ENCODE results near the gene NXPH3. TPM values are rescaled to one million over a fixed set of nuclear protein-coding genes. Genes with fewer than 3 reads are reported as not detected.
A peak's percentile ranks its signal among the peaks of the same experiment; 100 is the strongest.
"Not testable (repeated sequence)": the region's sequence is repeated elsewhere in the genome, so short reads cannot be mapped to it uniquely, and the experiment has no call there.

Gene NXPH3
- total and polyA plus RNA-seq, 5 experiments from 2014 or later, result not detected

GRCh38 chr17:49557312-49558024 lies 18.2 kb upstream of the NXPH3 start:
- H3K36me3 Mint-ChIP-seq, result no peaks in the 10 kb centered on the region
- H3K9me3 Mint-ChIP-seq, result no peaks in the 10 kb centered on the region
- H3K27me3 Mint-ChIP-seq, result peaks cover 2 to 10% (median 4%) of the 10 kb centered on the region in 5 donors
- DNase-seq, result peak in 4 of 10 donors; percentile 14 to 60 (median 36)
- peaks cover 0 to 21% (median 5%) of the 10 kb centered on the region in 4 donors for H3K4me1 Mint-ChIP-seq
- ATAC-seq, result no peak
- POLR2A ChIA-PET, result interaction anchor here (0.7 kb wide), 1 partner anchor 143 kb away, joined by 3 read pairs; the partner anchor contains the start of gene PHB1
- no peak overlapping the region for H3K4me3 Mint-ChIP-seq
- peak overlapping the region in 1 of 10 donors; percentile 9 for H3K27ac Mint-ChIP-seq

DNA sequence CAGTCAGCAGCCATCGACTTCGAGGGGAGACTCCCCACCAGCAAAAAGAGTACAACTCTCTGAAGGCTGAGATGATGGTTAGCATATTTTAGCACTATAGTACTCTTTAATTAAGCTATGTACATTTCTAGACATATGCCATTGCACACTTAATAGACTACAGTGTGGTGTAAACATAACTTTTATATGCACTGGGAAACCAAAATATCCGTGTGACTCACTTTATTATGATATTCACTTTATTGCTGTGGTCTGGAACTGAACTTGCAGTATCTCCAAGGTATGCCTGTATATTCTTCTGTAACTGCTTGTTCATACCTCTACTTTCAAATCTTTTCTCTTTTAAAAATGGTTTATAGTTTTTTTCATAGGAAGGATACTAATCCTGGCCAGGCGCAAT lies 11.0 kb upstream of the NXPH3 start:
- H3K27ac Mint-ChIP-seq, result no peak overlapping the region
- ATAC-seq, result no peak

DNA sequence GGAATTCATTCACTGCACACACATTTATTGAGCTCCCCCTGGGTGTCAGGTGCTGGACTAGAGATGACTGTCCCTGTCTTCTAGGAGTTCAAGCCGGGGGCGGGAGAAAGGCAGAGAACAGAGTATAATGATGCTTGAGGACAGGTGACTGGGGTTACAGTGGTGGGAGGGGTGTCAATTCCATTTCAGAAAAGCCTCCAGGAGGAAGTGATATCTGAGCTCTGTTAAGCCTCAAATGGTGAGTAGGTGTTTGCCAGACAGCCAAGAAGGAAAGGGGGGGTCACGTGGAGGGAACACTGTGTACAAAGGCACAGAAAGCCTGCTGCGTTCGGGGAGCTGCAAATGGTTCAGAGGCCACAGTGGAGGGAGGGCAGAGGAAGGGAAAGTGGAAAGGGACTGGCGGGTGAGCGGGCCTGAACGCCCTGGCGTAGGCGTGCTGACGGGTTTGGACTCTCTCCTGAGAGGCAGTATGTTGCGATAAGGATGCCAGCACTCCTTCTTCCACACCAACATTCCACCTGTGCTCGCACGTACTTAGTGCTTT lies 9.7 kb upstream of the NXPH3 start:
- H3K4me3 Mint-ChIP-seq, result no peak overlapping the region
- POLR2A ChIA-PET, result interaction anchor here (0.6 kb wide), 1 partner anchor 111 kb away, joined by 5 read pairs; no protein-coding TSS in a partner anchor
- H3K4me1 Mint-ChIP-seq, result peaks cover 7 to 21% (median 16%) of the 10 kb centered on the region in 4 donors
- no peaks in the 10 kb centered on the region for H3K36me3 Mint-ChIP-seq
- no peaks in the 10 kb centered on the region for H3K9me3 Mint-ChIP-seq
- no peak overlapping the region for H3K27ac Mint-ChIP-seq
- ATAC-seq (no peak), DNase-seq (peak in 1 of 10 donors; percentile 14)
- H3K27me3 Mint-ChIP-seq, result peaks cover 2 to 15% (median 6%) of the 10 kb centered on the region in 5 donors

More for the DNA sequence above, 11.0 kb upstream of the NXPH3 start:
- H3K4me3 Mint-ChIP-seq, result no peak overlapping the region
- no peak for DNase-seq
- no peaks in the 10 kb centered on the region for H3K36me3 Mint-ChIP-seq
- peaks cover 0 to 14% (median 0%) of the 10 kb centered on the region in 5 donors for H3K27me3 Mint-ChIP-seq
- no peaks in the 10 kb centered on the region for H3K9me3 Mint-ChIP-seq
- H3K4me1 Mint-ChIP-seq, result peaks cover 5 to 19% (median 15%) of the 10 kb centered on the region in 4 donors
- POLR2A ChIA-PET, result interaction anchor here (0.6 to 0.7 kb wide), 2 partner anchors 200 to 263 kb away, joined by 3 read pairs; partner anchors contain the start of gene FAM117A

DNA sequence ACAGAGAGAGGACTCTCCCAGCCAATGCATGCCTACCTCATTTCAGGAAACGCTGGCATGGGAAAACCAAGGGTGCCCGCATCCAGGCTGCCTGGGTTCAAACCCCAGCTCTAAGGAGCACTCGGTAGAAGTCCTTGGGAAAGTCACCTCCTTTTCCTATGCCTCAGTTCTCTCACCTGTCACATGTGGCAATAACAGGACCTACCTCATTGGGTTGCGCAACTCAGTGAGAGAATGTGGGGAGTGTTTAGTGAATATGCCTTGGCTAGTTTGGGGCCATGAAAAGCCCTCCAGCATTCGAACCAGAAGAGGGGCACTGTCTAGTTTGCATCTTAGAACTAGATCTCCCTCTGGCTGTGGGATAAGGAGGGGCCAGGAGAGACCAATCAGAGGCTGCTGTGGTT lies 9.0 kb upstream of the NXPH3 start:
- peak overlapping the region in 2 of 10 donors; percentile 18 to 22 for H3K4me3 Mint-ChIP-seq
- POLR2A ChIA-PET, result interaction anchor here (0.6 kb wide), 1 partner anchor 111 kb away, joined by 5 read pairs; no protein-coding TSS in a partner anchor
- H3K4me1 Mint-ChIP-seq, result peaks cover 7 to 21% (median 16%) of the 10 kb centered on the region in 4 donors
- DNase-seq (peak in 1 of 10 donors; percentile 13), ATAC-seq (no peak)
- peaks cover 2 to 18% (median 12%) of the 10 kb centered on the region in 5 donors for H3K27me3 Mint-ChIP-seq
- peak overlapping the region in 1 of 10 donors; percentile 34 for H3K27ac Mint-ChIP-seq
- no peaks in the 10 kb centered on the region for H3K9me3 Mint-ChIP-seq
- no peaks in the 10 kb centered on the region for H3K36me3 Mint-ChIP-seq

DNA sequence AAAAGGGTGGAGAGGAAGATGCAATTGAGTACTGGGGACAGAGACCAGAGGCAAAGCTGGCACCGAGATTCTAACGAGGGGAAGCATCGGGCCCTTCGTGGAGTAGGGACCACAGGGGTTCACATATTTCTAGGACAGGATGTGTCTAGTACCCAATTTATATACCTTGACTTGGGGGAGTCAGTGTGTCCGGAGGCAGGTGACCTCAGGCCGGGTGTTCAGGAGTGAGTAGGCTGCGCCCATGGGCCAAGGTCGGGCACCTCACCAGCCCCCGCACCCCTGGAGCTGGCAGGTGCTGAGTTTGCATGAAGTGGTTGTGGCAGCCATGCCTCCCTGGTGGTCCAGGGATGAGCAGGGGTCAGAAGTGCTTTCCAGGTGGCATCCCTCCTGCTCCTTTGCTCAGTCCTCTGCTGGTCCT lies 8.6 kb upstream of the NXPH3 start:
- Mint-ChIP-seq H3K9me3 (no peaks in the 10 kb centered on the region), H3K27ac (peak overlapping the region in 1 of 10 donors; percentile 34), H3K27me3 (peaks cover 2 to 21% (median 15%) of the 10 kb centered on the region in 5 donors), H3K4me3 (peak overlapping the region in 2 of 10 donors; percentile 18 to 22), H3K36me3 (no peaks in the 10 kb centered on the region), H3K4me1 (peaks cover 7 to 21% (median 16%) of the 10 kb centered on the region in 4 donors)
- POLR2A ChIA-PET, result interaction anchor here (0.6 to 1.1 kb wide), 2 partner anchors 129 to 223 kb away, joined by 3 to 8 read pairs; no protein-coding TSS in a partner anchor
- DNase-seq, result peak in 1 of 10 donors; percentile 60
- ATAC-seq, result no peak

DNA sequence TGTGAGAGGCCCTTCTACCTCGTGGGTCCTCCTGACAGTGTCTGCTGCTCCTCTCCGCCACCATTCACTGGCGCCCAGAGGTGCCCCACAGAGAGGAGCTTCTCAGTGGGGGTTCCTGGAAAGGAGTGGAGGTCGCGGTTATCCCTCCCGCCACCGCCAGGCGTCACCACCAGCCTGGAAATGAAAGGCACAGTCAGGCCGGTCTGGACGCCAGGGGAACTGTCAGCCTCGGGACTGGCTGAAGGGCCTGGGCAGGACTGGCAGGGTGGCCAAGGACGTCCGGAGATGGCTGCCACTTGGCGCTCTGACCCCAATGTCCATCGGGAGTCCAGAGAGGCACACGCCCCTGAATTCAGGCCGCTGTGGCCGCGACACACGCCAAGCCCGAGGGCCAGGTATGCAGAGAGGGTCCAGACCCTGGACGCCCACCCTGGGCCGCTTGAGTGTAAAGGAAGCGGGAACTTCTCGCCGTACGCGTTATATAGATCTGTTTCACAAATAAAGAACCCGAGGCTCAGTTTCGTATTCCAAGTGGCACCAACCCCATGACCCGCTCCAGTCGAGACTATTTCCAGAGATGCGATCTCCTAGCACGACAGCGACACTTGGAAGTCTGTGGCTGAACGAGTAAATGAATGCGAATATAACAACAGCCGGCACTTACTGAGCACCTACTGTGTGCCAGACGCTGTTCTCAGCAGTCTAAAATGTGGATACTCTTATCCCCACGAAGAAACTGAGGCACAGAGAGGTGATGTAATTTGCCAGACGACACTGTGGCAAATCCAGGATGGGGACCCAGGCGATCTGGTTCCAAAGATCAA lies 7.6 kb upstream of the NXPH3 start:
- DNase-seq, result peak; percentile 63 to 89 (median 78)
- H3K4me3 Mint-ChIP-seq, result peak overlapping the region; percentile 47 to 81 (median 73)
- H3K36me3 Mint-ChIP-seq, result no peaks in the 10 kb centered on the region
- no peaks in the 10 kb centered on the region for H3K9me3 Mint-ChIP-seq
- peaks cover 2 to 24% (median 15%) of the 10 kb centered on the region in 5 donors for H3K27me3 Mint-ChIP-seq
- peak overlapping the region in 2 of 10 donors; percentile 46 to 73 for H3K27ac Mint-ChIP-seq
- peaks cover 7 to 21% (median 16%) of the 10 kb centered on the region in 4 donors for H3K4me1 Mint-ChIP-seq
- ATAC-seq, result peak; percentile 40 to 48
- POLR2A ChIA-PET, result interaction anchor here (0.6 to 1.1 kb wide), 4 partner anchors 128 to 457 kb away, joined by 3 to 8 read pairs (median 3); no protein-coding TSS in a partner anchor

- H3K27me3 Mint-ChIP-seq, result peaks cover 7 to 30% (median 21%) of the 10 kb centered on the region in 5 donors
- H3K36me3 Mint-ChIP-seq, H3K9me3 Mint-ChIP-seq, H3K27ac Mint-ChIP-seq, ATAC-seq, POLR2A ChIA-PET, DNase-seq: not testable (repeated sequence)
- H3K4me1 Mint-ChIP-seq, result peaks cover 7 to 21% (median 16%) of the 10 kb centered on the region in 4 donors
- peak overlapping the region in 5 of 10 donors; percentile 55 to 81 (median 74) for H3K4me3 Mint-ChIP-seq
Measured at GRCh38 chr17:49568695-49569047, 7.0 kb upstream of the NXPH3 start.

- POLR2A ChIA-PET, result interaction anchor here (0.7 to 2.3 kb wide), 7 partner anchors 120 to 193 kb away, joined by 3 to 17 read pairs (median 4); partner anchors contain the start of genes FAM117A, PHB1 and SLC35B1
- Mint-ChIP-seq H3K36me3 (no peaks in the 10 kb centered on the region), H3K9me3 (no peaks in the 10 kb centered on the region), H3K4me1 (peaks cover 7 to 20% (median 19%) of the 10 kb centered on the region in 4 donors), H3K4me3 (peak overlapping the region in 9 of 10 donors; percentile 7 to 92 (median 68)), H3K27me3 (peaks cover 10 to 40% (median 33%) of the 10 kb centered on the region in 5 donors), H3K27ac (peak overlapping the region in 2 of 10 donors; percentile 31 to 74)
- DNase-seq, result no peak
- no peak for ATAC-seq
Measured at GRCh38 chr17:49570540-49571242, 5.0 kb upstream of the NXPH3 start.

- H3K4me1 Mint-ChIP-seq, result peaks cover 7 to 21% (median 17%) of the 10 kb centered on the region in 4 donors
- H3K4me3 Mint-ChIP-seq, result peak overlapping the region in 8 of 10 donors; percentile 7 to 86 (median 54)
- POLR2A ChIA-PET, result interaction anchor here (1.1 to 2.3 kb wide), 3 partner anchors 124 to 137 kb away, joined by 4 to 17 read pairs (median 11); partner anchors contain the start of gene SLC35B1
- peak overlapping the region in 3 of 10 donors; percentile 1 to 31 (median 20) for H3K27ac Mint-ChIP-seq
- DNase-seq (no peak), ATAC-seq (no peak)
- no peaks in the 10 kb centered on the region for H3K36me3 Mint-ChIP-seq
- H3K9me3 Mint-ChIP-seq, result no peaks in the 10 kb centered on the region
- H3K27me3 Mint-ChIP-seq, result peaks cover 11 to 46% (median 28%) of the 10 kb centered on the region in 5 donors
Measured at GRCh38 chr17:49571283-49571682, 4.4 kb upstream of the NXPH3 start.

DNA sequence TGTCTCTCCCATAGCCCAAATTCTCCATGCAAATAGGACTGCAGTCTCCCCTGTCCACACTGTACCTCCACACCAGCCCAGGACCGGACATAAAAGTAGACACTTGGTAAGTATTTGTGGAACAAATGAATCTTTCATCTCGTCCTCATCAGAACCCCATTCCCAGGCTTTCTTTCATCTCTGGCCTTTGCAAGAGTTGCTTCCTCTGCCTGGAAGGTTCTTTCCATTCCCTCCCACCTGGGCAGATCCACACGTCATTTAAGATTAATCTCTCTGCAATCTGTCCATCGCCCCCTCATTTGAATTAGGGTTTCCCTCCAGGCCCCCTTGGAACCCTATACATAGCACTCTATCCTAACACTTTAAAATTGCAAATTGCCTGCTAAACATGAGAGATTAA lies 3.9 kb upstream of the NXPH3 start:
- peak overlapping the region in 2 of 10 donors; percentile 13 to 20 for H3K27ac Mint-ChIP-seq
- H3K27me3 Mint-ChIP-seq, result peaks cover 11 to 51% (median 28%) of the 10 kb centered on the region in 5 donors
- no peaks in the 10 kb centered on the region for H3K9me3 Mint-ChIP-seq
- POLR2A ChIA-PET, result interaction anchor here (1.1 to 2.3 kb wide), 2 partner anchors 129 to 136 kb away, joined by 4 to 11 read pairs; partner anchors contain the start of gene SLC35B1
- ATAC-seq, result no peak
- DNase-seq, result no peak
- peak overlapping the region in 6 of 10 donors; percentile 1 to 86 (median 14) for H3K4me3 Mint-ChIP-seq
- H3K4me1 Mint-ChIP-seq, result peaks cover 7 to 22% (median 17%) of the 10 kb centered on the region in 4 donors
- H3K36me3 Mint-ChIP-seq, result no peaks in the 10 kb centered on the region

- peaks cover 10 to 27% (median 17%) of the 10 kb centered on the region in 4 donors for H3K4me1 Mint-ChIP-seq
- DNase-seq, result no peak
- peaks cover 11 to 55% (median 25%) of the 10 kb centered on the region in 5 donors for H3K27me3 Mint-ChIP-seq
- peak overlapping the region in 1 of 10 donors; percentile 13 for H3K27ac Mint-ChIP-seq
- H3K36me3 Mint-ChIP-seq, result peaks cover 0 to 2% (median 0%) of the 10 kb centered on the region in 3 donors
- H3K4me3 Mint-ChIP-seq, result peak overlapping the region in 2 of 10 donors; percentile 17 to 20
- POLR2A ChIA-PET, result interaction anchor here (1.1 kb wide), 1 partner anchor 129 kb away, joined by 4 read pairs; no protein-coding TSS in a partner anchor
- ATAC-seq, result no peak
- H3K9me3 Mint-ChIP-seq, result no peaks in the 10 kb centered on the region
Measured at GRCh38 chr17:49572226-49572625, 3.4 kb upstream of the NXPH3 start.
